K562 (cell line): ENCODE measurements around the gene ZNF747. TPM values are rescaled to one million over a fixed set of nuclear protein-coding genes. Genes with fewer than 3 reads are reported as not detected.

Experiments used
- EHMT2 ChIP-seq: fragments of 450-650 bp; IDR thresholded peaks from 2 replicates; pipeline ENCODE4 v1.6.1; 2018; ENCODE audit warnings: antibody characterized with exemption
- ESRRB ChIP-seq: fragments of 250-450 bp; sonication (Bioruptor Pico); IDR thresholded peaks from 2 replicates; pipeline ENCODE4 v1.5.0; 2020; ENCODE audit warnings: mild to moderate bottlenecking, moderate library complexity, borderline replicate concordance
- NFIC ChIP-seq: fragments of 450-650 bp; IDR thresholded peaks from 2 replicates; pipeline ENCODE4 v1.6.1; 2017; ENCODE audit warnings: mild to moderate bottlenecking, inconsistent platforms
- NONO ChIP-seq, 2 experiments: fragments of 200-400 bp in 1 of 2; fragments of 450-650 bp in 1 of 2; formaldehyde crosslinking in 1 of 2; IDR thresholded peaks; 2 replicates each; pipeline ENCODE4 v1.6.1; 2017; ENCODE audit warnings: low read depth in 2 of 2, mild to moderate bottlenecking in 2 of 2, moderate library complexity in 2 of 2, low read length in 1 of 2
- RCOR1 ChIP-seq, 2 experiments: IDR thresholded peaks; 2 replicates each; pipeline ENCODE4 v1.6.1; 2012; ENCODE audit warnings: low read depth in 2 of 2, low read length in 2 of 2, borderline replicate concordance in 1 of 2, improper control_type of control experiment in 1 of 2
- RFX1 ChIP-seq: fragments of 450-650 bp; IDR thresholded peaks from 2 replicates; pipeline ENCODE4 v1.6.1; 2016; ENCODE audit warnings: mild to moderate bottlenecking, moderate library complexity
- SMAD2 ChIP-seq: fragments of 150-350 bp; IDR thresholded peaks from 2 replicates; pipeline ENCODE4 v1.6.1; 2014; ENCODE audit warnings: low read depth, mild to moderate bottlenecking, low read length
- SMAD3 ChIP-seq: fragments of 450-650 bp; formaldehyde crosslinking; conservative IDR thresholded peaks from 2 replicates; pipeline ENCODE4 v1.4.0; 2020; ENCODE audit warnings: mild to moderate bottlenecking
- TCF7 ChIP-seq: sonication (generic); IDR thresholded peaks from 2 replicates; pipeline ENCODE4 v1.6.1; 2016; ENCODE audit warnings: antibody characterized with exemption, borderline replicate concordance
- ZBTB2 ChIP-seq: fragments of 450-650 bp; IDR thresholded peaks from 2 replicates; pipeline ENCODE4 v1.6.1; 2016; ENCODE audit warnings: antibody characterized with exemption
- ZFP36 ChIP-seq: fragments of 150-350 bp; IDR thresholded peaks from 2 replicates; pipeline ENCODE4 v1.6.1; 2018; ENCODE audit warnings: low read length, low read depth; ENCODE audit not compliant: partially characterized antibody
- ZKSCAN1 ChIP-seq: fragments of 150-350 bp; IDR thresholded peaks from 2 replicates; pipeline ENCODE4 v1.6.1; 2016; ENCODE audit warnings: low read depth, low read length
- ZNF174 ChIP-seq: fragments of 250-450 bp; sonication (Bioruptor Pico); IDR thresholded peaks from 2 replicates; pipeline ENCODE4 v1.4.0; 2020; ENCODE audit warnings: mild to moderate bottlenecking
- ZNF239 ChIP-seq: fragments of 250-450 bp; sonication (Bioruptor Pico); IDR thresholded peaks from 2 replicates; pipeline ENCODE4 v1.4.0; 2020; ENCODE audit warnings: mild to moderate bottlenecking
- ZNF695 ChIP-seq: fragments of 450-650 bp; formaldehyde crosslinking; IDR thresholded peaks from 2 replicates; pipeline ENCODE4 v1.4.0; 2020; ENCODE audit warnings: mild to moderate bottlenecking, moderate library complexity
- ZNF778 ChIP-seq: fragments of 450-650 bp; formaldehyde crosslinking; IDR thresholded peaks from 2 replicates; pipeline ENCODE4 v1.4.0; 2020; ENCODE audit warnings: mild to moderate bottlenecking, moderate library complexity
- polyA plus RNA-seq, 8 experiments: library from polyadenylated mRNA; depleted of rRNA in 4 of 8; stranded (reverse) in 5 of 8; unstranded in 3 of 8; fragments of >200 nt; fragmentation: Nextera tagmentation in 2 of 8; fragmentation: Illumina TruSeq in 1 of 8; extraction: Ambion mirVana in 2 of 8; extraction: Trizol in 1 of 8; gene quantifications; 2 replicates each; pipeline versions ENCODE4 v1.2.1 to v1.2.3, GENCODE V29; 2011 to 2014; ENCODE audit warnings: inconsistent platforms in 1 of 8, missing spikeins in 1 of 8
- total RNA-seq, 7 experiments: library from RNA; depleted of rRNA in 6 of 7; stranded (reverse); fragments of >200 nt in 6 of 7; fragmentation: Illumina TruSeq in 2 of 7; extraction: Trizol in 2 of 7; gene quantifications; 2 replicates each; pipeline versions ENCODE4 v1.2.1 to v1.2.3, GENCODE V29; 2011 to 2021; ENCODE audit warnings: low replicate concordance in 1 of 7
- TF ChIP-seq, protein P1 (sequence below): fragments of 250-450 bp; sonication (Bioruptor Pico); IDR thresholded peaks from 2 replicates; pipeline ENCODE4 v1.8.0; 2022; ENCODE audit warnings: inconsistent platforms, mild to moderate bottlenecking, moderate library complexity, borderline replicate concordance
- TF ChIP-seq, protein P2 (sequence below): fragments of 250-450 bp; sonication (Bioruptor Pico); IDR thresholded peaks from 2 replicates; pipeline ENCODE4 v1.4.0; 2020; ENCODE audit warnings: mild to moderate bottlenecking
- TF ChIP-seq, protein P3 (sequence below): fragments of 450-650 bp; formaldehyde crosslinking; conservative IDR thresholded peaks from 2 replicates; pipeline ENCODE4 v1.4.0; 2022; ENCODE audit warnings: mild to moderate bottlenecking, missing genetic modification characterization
- TF ChIP-seq, protein P4 (sequence below), 2 experiments: fragments of 200-800 bp in 1 of 2; sonication (Bioruptor generic) in 1 of 2; sonication (generic) in 1 of 2; formaldehyde crosslinking in 1 of 2; IDR thresholded peaks in 1 of 2; conservative IDR thresholded peaks in 1 of 2; 2 replicates each; pipeline versions ENCODE4 v1.5.0 to v1.6.1; 2016 to 2020; ENCODE audit warnings: missing compliant biosample characterization in 1 of 2, missing genetic modification characterization in 1 of 2, missing genetic modification reagents in 1 of 2

ZNF747 gene
- total and polyA plus RNA-seq, 9 of the 15 experiments (the other 6 are each of a cell fraction or from before 2014, with no cell fraction given), result 0.14 to 3.3 (median 1.5) TPM

DNA sequence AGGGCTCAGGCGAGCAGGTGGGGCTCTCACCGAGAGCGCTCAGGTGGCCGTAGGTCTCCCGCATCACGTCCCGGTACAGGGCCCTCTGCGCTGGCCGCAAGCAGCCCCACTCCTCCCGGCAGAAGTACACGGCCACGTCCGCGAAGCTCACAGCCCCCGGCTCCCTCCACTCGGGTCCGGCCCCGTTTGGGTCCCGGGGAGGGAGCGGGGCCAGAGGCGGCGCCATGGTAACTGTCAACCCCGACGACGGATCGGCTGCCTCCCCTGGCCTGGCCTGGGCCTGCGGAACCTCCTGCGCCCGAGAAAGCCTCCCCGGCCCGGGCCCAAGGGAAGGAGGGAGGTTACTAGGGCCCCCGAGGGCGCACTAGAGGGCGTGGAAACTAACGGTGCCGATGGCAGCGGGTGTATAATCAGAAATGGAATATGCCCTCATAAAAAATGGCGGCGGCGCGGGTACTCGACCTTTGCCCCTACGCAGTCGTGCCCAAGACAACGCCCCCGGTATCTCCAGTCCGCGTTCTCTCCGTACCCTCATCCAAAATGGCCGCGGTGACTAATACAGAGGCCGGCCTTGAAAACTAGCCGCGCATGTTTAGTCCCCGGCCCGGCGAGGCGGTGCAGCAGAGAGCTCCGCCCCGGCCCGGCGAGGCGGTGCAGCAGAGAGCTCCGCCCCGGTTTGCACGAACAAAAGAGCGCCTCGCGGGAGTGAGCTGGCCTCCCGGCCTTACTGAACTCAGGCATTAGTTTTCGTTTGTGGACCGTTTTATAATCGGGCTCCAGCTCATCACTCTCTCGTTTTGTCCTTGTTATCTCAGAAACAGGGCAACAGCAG, 23.5 kb upstream of the ZNF747 start, which contains the start of gene ZNF764 (continued):
- TF ChIP-seq, protein P1, sequence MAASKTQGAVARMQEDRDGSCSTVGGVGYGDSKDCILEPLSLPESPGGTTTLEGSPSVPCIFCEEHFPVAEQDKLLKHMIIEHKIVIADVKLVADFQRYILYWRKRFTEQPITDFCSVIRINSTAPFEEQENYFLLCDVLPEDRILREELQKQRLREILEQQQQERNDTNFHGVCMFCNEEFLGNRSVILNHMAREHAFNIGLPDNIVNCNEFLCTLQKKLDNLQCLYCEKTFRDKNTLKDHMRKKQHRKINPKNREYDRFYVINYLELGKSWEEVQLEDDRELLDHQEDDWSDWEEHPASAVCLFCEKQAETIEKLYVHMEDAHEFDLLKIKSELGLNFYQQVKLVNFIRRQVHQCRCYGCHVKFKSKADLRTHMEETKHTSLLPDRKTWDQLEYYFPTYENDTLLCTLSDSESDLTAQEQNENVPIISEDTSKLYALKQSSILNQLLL (CRISPR knock-in tag), result no peak
- no peak for TF ChIP-seq ZNF174 (CRISPR knock-in tag)
- no peak for TF ChIP-seq TCF7
- TF ChIP-seq RFX1, result peak; percentile 80
- no peak for TF ChIP-seq SMAD2
- TF ChIP-seq ZFP36, result no peak
- TF ChIP-seq ZKSCAN1, result no peak
- TF ChIP-seq, protein P2, sequence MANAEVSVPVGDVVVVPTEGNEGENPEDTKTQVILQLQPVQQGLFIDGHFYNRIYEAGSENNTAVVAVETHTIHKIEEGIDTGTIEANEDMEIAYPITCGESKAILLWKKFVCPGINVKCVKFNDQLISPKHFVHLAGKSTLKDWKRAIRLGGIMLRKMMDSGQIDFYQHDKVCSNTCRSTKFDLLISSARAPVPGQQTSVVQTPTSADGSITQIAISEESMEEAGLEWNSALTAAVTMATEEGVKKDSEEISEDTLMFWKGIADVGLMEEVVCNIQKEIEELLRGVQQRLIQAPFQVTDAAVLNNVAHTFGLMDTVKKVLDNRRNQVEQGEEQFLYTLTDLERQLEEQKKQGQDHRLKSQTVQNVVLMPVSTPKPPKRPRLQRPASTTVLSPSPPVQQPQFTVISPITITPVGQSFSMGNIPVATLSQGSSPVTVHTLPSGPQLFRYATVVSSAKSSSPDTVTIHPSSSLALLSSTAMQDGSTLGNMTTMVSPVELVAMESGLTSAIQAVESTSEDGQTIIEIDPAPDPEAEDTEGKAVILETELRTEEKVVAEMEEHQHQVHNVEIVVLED, result peak; percentile 99
- no peak for TF ChIP-seq ESRRB (CRISPR knock-in tag)
- no peak for TF ChIP-seq RCOR1 (IDR thresholded peaks at IDR 0.05; ENCODE audit: borderline replicate concordance in 1 of 2, low read depth in 2 of 2, low read length in 2 of 2)
- TF ChIP-seq ZBTB2, result peak; percentile 84; the same call in 1 of the 2 replicates
- TF ChIP-seq, protein P3, sequence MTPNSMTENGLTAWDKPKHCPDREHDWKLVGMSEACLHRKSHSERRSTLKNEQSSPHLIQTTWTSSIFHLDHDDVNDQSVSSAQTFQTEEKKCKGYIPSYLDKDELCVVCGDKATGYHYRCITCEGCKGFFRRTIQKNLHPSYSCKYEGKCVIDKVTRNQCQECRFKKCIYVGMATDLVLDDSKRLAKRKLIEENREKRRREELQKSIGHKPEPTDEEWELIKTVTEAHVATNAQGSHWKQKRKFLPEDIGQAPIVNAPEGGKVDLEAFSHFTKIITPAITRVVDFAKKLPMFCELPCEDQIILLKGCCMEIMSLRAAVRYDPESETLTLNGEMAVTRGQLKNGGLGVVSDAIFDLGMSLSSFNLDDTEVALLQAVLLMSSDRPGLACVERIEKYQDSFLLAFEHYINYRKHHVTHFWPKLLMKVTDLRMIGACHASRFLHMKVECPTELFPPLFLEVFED (CRISPR knock-in tag), result no peak
- no peak for TF ChIP-seq EHMT2
- no peak for TF ChIP-seq ZNF778
- no peak for TF ChIP-seq SMAD3 (CRISPR knock-in tag)
- TF ChIP-seq, protein P4, sequence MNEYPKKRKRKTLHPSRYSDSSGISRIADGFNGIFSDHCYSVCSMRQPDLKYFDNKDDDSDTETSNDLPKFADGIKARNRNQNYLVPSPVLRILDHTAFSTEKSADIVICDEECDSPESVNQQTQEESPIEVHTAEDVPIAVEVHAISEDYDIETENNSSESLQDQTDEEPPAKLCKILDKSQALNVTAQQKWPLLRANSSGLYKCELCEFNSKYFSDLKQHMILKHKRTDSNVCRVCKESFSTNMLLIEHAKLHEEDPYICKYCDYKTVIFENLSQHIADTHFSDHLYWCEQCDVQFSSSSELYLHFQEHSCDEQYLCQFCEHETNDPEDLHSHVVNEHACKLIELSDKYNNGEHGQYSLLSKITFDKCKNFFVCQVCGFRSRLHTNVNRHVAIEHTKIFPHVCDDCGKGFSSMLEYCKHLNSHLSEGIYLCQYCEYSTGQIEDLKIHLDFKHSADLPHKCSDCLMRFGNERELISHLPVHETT (CRISPR knock-in tag; conservative IDR thresholded peaks at IDR 0.05 in 1 of 2, IDR thresholded peaks at IDR 0.05 in 1 of 2), result peak in 1 of 2 experiments; percentile 99; a peak in 2 of 4 replicates
- no peak for TF ChIP-seq ZNF695
- TF ChIP-seq ZNF239, result 0 out of 2 replicates have a peak, but pooled peaks have one; percentile 37
- no peak; a peak in 1 of 4 replicates for TF ChIP-seq NONO (IDR thresholded peaks at IDR 0.05; ENCODE audit: low read depth in 2 of 2, low read length in 1 of 2)
- peak; percentile 50; the same call in 1 of the 2 replicates for TF ChIP-seq NFIC
